Coronary artery (tissue), 2 donors: ENCODE measurements around the gene SNCAIP.

ENCODE experiments used
- DNase-seq: peaks from one replicate; pipeline ENCODE4 v3.0.0-alpha.2; 2017; ENCODE audit warnings: low spot score
- H3K27ac ChIP-seq, 2 donors: fragments of 200-600 bp; sonication (generic); one replicate each; pipeline ENCODE4 v1.5.1; 2016 to 2019
- H3K4me3 ChIP-seq: fragments of 200-600 bp; sonication (generic); 2 replicates; pipeline ENCODE4 v1.5.1; 2016; ENCODE audit warnings: mild to moderate bottlenecking, moderate library complexity
- TF ChIP-seq, protein P1 (sequence below): fragments of 200-600 bp; sonication (generic); IDR thresholded peaks from one replicate; pipeline ENCODE4 v1.5.1; 2019; ENCODE audit warnings: antibody characterized with exemption

Gene SNCAIP

DNA sequence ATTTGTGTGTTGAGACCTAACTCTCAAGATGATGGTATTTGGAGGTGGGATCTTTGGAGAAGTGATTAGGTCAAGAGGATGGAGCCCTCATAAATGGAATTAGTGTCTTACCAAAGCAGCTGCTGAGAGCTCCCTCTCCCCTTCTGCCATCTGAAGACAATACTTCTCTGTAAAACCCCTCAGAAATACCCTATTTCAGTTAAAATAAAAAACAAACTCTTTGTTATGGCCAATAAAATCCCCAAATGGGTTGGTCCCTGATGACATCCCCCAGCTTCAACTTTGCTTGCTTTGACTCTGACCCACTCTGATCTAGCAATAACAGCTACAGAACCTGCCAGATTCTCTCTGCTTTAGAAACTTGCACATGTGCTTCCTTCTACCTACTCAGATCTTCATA lies 100.9 kb downstream of the SNCAIP start:
- Histone ChIP-seq H3K27ac (no peak overlapping the region), H3K4me3 (no peak overlapping the region)
- no peak for DNase-seq
- TF ChIP-seq, protein P1, sequence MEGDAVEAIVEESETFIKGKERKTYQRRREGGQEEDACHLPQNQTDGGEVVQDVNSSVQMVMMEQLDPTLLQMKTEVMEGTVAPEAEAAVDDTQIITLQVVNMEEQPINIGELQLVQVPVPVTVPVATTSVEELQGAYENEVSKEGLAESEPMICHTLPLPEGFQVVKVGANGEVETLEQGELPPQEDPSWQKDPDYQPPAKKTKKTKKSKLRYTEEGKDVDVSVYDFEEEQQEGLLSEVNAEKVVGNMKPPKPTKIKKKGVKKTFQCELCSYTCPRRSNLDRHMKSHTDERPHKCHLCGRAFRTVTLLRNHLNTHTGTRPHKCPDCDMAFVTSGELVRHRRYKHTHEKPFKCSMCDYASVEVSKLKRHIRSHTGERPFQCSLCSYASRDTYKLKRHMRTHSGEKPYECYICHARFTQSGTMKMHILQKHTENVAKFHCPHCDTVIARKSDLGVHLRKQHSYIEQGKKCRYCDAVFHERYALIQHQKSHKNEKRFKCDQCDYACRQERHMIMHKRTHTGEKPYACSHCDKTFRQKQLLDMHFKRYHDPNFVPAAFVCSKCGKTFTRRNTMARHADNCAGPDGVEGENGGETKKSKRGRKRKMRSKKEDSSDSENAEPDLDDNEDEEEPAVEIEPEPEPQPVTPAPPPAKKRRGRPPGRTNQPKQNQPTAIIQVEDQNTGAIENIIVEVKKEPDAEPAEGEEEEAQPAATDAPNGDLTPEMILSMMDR = no peak

DNA sequence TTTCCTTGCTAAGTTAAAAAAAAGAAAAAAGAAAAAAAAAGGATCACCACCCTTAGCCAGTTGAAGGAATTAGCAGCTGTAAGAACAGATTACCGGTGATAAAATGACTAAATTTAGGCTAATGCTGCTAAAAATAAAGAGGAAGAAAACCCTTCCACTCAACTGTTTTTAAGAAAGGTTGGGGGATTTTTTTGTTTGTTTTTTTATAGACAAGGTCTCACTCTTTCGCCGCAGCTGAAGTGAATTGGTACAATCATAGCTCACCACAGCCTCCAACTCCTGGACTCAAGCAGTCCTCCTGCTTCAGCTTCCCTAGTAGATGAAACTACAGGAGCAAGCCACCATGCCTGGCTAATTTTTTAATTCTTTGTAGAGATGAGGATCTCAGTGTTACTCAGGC lies 101.7 kb downstream of the SNCAIP start:
- TF ChIP-seq, protein P1 = no peak
- Histone ChIP-seq H3K27ac (no peak overlapping the region), H3K4me3 (no peak overlapping the region)
- no peak for DNase-seq

DNA sequence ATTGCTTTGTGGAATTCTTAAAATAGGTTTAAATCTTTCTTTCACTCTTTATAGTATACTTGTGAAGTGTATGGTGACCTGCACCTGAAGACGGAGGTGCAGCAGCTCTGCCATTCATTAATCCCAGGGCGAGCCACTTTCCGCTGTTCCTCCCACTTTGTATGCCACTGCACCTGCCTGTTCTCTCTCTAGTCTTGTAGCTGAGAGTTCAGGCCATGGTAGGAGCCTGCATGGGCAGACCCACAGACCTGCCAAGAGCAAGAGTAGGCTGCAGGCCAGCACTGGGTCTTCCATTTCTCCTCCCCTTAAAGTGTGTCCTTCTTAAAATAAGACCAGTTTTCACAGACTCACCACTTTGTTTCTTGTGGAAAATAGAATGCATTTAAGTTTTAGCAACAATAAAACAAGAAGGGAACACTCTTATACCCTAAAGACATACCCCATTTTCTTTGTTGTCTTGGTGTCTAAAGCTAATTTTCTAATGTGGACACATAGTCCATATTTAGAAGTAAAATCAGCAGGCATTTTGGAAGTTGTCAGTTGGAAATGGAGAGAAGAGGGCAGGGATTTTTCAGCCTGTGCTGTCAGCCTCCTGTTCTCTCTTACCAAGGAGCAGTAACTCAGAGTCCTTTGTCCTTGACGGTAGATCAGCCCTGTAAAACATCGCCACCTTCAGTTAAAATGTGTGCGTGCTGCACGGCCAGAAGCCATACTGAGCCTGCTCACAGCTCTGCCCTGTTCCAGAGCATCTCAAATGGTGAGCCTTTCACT lies 103.2 kb downstream of the SNCAIP start:
- DNase-seq = no peak
- Histone ChIP-seq H3K4me3 (no peak overlapping the region), H3K27ac (no peak overlapping the region)
- TF ChIP-seq, protein P1 = peak; percentile 64

DNA sequence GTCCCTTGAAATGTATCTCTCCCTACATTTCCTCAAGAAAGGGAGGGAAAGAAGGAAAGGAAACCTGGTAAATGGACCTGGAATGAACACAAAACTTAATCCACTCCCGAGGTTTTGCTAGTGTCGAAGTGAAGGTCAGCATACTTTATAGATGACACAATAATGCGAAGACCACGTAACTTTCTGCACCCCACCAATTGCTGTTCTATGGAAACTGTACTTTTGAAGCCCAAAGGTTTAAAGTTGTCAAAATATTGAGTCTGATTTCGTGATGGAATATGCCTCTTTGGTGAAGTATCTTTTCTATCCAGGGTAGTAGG lies 103.7 kb downstream of the SNCAIP start:
- Histone ChIP-seq H3K4me3 (no peak overlapping the region), H3K27ac (no peak overlapping the region)
- DNase-seq = no peak
- TF ChIP-seq, protein P1 = no peak

DNA sequence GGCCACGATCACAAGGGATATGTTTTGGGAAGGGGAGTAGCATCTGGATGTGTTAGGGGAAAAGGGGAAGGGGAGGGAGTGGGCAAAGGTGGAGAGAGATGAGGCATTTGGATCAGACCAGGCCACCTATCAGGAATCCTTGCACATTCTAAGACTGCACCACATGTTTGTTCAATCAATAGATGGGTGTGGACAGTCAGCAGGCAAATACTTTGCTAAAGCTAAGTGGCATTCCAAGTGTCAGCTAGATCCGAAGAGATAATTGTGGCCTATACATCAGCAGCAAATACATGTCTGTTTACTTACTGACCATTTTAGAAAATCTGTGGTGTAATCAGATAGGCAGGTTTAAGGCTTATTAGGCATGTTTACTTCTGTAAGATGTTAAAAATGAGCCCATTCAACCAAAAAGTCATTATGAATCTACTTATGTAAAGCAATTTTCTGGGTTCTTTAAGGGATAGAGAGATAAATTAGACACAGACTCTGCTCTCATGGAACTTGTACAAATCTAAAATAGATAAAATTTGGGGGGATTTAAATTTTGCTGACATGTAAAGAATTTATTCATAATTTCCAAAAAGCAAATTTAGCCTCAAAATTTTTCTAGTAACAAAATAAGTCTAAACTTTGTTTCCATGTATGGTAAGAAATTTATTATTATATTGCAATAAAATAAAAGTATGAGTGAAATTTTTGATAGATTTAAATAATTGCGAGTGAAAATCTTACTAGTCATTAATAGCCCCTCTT lies 107.3 kb downstream of the SNCAIP start:
- TF ChIP-seq, protein P1 = no peak
- DNase-seq = no peak
- H3K27ac ChIP-seq = no peak overlapping the region
- H3K4me3 ChIP-seq = no peak overlapping the region

DNA sequence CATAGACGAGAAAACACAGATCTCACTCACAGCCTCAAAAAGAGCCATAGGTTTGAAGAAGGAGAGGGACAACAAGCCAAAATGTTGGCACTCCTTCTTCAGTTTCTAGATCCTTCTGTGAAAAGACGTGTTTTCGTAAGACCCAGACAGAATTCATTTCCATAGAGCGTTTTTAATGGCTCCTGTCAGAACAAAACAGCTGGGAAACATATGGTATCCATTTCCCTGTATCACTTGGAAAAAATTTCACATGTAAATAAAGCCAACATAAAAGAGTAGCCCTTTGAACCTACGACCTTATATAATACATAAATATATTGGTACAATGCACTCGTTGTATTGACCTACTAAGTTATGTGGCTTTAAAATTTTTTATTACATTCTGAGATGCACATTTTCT lies 108.1 kb downstream of the SNCAIP start:
- H3K4me3 ChIP-seq = no peak overlapping the region
- no peak for DNase-seq
- H3K27ac ChIP-seq = no peak overlapping the region
- TF ChIP-seq, protein P1 = no peak
